GM19351 (cell line): ENCODE measurements around the gene CCR6.
"Not testable (repeated sequence)": the region's sequence is repeated elsewhere in the genome, so short reads cannot be mapped to it uniquely, and the experiment has no call there.

Source experiments
- ATAC-seq: cut with Tn5 transposase; IDR thresholded peaks from one replicate; pipeline ENCODE4 v1.9.1; 2021; ENCODE audit warnings: mild to moderate bottlenecking, moderate library complexity; ENCODE audit not compliant: unreplicated experiment

CCR6 gene

GRCh38 chr6:167165858-167166471 lies 43.1 kb downstream of the CCR6 start:
- no peak for ATAC-seq

GRCh38 chr6:167167699-167168098 lies 44.8 kb downstream of the CCR6 start:
- not testable (repeated sequence) for ATAC-seq

- not testable (repeated sequence) for ATAC-seq
Observed at GRCh38 chr6:167168296-167168695, 45.4 kb downstream of the CCR6 start.

DNA sequence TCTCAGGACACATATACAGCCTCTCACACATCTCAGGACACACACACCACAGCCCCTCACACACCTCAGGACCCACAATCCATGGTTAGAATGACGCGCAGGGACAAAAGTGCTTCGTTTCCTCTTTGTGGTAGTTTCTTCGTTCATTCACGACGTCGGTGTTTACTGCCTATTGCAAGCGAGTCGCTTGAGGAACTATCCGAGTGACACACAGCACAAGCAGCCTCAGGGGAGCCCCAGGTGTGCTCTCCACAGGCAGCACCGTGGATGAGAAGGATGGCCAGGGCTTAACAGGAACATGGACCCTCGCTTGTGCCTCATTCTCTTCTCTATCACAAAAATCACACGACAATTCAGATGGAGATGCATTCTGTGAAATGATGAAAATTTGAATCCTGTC lies 47.0 kb downstream of the CCR6 start:
- not testable (repeated sequence) for ATAC-seq

DNA sequence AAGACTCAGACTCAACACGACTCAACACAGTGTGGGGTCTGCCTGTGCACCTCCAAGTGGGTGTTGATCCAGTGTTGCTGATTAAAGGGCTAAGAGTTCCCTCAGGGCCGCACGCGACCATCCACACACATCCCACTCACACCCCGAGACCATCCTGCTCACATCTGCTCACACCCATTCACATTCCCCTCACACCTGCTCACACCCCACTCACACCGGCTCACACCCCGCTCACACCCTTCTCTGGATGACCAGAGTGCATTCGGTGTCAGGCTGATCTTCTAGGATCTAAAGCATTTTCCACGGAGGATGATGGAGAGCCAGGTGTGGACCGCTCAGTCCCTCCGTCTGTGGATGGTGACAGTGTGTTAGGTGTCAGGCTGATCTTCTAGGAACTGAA lies 48.4 kb downstream of the CCR6 start:
- ATAC-seq: not testable (repeated sequence)

- not testable (repeated sequence) for ATAC-seq
Observed at GRCh38 chr6:167172011-167172410, 49.1 kb downstream of the CCR6 start.

DNA sequence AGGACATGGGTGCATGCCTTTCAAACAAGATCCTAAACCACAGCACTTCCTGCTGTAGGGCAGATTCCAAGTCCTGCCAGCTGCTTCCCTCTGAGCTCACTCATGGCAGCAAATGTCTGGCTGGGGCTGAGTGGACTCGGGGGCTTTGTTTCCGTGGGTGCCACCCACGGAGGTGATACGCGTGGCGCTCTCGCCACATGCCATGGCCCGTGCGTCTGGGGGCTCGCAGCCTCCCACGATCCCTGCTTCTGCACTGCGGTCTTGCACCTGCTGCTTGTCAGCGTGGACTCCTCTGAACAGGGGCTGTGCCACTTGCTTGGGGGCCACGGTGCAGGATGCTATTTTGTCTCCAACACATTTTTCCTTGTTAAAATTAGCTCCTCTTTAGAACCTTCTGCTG lies 54.4 kb downstream of the CCR6 start:
- not testable (repeated sequence) for ATAC-seq

GRCh38 chr6:167178896-167179655 lies 56.2 kb downstream of the CCR6 start:
- ATAC-seq: not testable (repeated sequence)

DNA sequence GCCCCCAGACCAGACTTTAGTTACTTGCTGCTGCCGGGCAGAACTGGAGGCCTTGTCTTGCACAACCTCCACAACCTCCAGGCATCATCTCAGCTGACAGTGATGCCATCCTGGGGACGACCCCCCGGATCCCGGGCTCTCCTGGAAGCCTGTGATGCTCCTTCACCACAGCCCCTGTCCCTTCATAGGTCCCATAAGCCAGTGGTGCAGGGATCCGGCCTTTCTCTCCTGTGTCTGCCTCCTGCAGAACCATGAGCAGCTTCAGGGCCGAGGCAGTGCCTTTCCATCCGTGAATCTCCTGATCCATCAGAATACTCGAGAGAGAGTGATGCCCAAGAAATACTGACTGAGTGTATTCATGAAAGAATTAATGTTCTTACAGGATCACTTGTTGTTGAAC lies 57.2 kb downstream of the CCR6 start:
- ATAC-seq: not testable (repeated sequence)

DNA sequence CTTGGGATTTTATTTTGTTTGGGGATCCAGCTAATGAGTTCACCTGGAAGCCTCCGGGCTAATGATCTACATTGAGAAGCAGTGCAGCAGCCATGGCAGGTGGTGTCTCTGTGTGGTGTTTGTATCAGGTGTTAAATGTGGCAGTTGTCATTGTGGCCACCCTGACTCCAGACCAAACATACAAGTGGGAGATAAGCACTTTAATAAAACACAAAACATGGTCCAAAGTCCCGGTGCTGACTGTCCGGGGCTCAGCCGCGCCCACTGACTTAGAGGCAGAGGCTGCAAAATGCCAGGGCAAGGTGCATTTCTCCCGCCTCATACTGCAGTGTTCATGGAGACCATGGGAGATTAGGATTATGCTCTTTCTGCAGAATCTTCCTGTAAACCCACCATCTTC lies 58.5 kb downstream of the CCR6 start:
- ATAC-seq: not testable (repeated sequence)

DNA sequence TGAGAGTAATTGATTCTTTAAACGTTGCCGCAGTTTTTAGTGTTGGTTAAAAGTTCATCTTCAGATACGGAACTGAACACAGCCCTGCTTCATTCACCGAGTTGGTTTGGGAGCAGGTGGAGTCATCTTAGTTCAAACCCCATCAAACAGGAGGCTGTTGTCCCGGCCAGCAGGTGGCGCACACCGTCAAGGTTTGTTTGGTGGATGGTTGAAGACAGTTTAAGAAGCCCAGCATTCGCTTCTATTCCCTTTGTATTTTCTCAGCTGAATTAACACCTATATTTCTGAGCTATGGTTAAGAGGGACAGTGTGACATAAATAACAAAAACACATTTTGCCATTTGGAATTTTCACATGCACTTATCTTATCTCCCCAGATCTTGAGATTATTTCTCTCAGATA lies 60.0 kb downstream of the CCR6 start:
- peak; percentile 92 for ATAC-seq

DNA sequence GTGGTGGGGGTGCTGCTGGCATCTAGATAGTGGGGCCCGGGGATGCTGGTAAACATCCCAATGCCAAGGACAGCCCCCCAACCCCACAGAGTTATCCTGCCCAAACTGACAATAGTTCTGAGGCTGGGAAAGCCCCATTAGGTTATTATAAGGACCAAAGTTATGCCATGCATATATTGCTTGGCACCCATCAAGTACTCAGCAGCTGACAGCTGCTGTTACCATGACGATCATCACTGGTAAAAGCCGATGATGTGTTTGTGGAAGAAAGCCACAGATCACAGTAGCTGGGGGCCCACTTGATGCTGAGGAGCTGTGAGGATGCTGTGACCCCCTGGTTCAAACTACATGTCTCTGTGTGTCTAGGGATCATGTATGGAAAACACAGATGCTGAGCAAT lies 62.2 kb downstream of the CCR6 start:
- not testable (repeated sequence) for ATAC-seq

GRCh38 chr6:167187275-167187674 lies 64.4 kb downstream of the CCR6 start:
- ATAC-seq: not testable (repeated sequence)
